ENCODE results near the gene TRAPPC1.

- TF ChIP-seq CTCF (IDR thresholded peaks at IDR 0.05; ENCODE audit: extremely low read depth in 1 of 2, insufficient read depth in 1 of 2, low read depth in 1 of 2, low read length in 2 of 2) (no peak), EZH2 (IDR thresholded peaks at IDR 0.05; ENCODE audit: borderline replicate concordance, low read depth, low read length, severe bottlenecking) (no peak), POLR2A (IDR thresholded peaks at IDR 0.05; ENCODE audit: low read depth, low read length) (no peak), JUN (IDR thresholded peaks at IDR 0.05; ENCODE audit: borderline replicate concordance, insufficient read depth, insufficient read length, low read depth) (no peak), FOS (IDR thresholded peaks at IDR 0.05; ENCODE audit: borderline replicate concordance, insufficient read depth, low read length) (no peak), MAX (IDR thresholded peaks at IDR 0.05; ENCODE audit: insufficient read depth, insufficient read length) (no peak), POLR2AphosphoS5 (IDR thresholded peaks at IDR 0.05; ENCODE audit: insufficient read depth, low read depth, low read length) (no peak), MYC (IDR thresholded peaks at IDR 0.05; ENCODE audit: low read depth, low read length) (no peak)
These were observed 28.3 kb downstream of the TRAPPC1 start for GRCh38 chr17:7903154-7904103.

Measured in endothelial cell of umbilical vein (primary cell).